ENCODE measurements around the gene RAE1. TPM values are rescaled to one million over a fixed set of nuclear protein-coding genes. Genes with fewer than 3 reads are reported as not detected.

The RAE1 gene, protein sequence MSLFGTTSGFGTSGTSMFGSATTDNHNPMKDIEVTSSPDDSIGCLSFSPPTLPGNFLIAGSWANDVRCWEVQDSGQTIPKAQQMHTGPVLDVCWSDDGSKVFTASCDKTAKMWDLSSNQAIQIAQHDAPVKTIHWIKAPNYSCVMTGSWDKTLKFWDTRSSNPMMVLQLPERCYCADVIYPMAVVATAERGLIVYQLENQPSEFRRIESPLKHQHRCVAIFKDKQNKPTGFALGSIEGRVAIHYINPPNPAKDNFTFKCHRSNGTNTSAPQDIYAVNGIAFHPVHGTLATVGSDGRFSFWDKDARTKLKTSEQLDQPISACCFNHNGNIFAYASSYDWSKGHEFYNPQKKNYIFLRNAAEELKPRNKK
- 25.3 and 46.7 TPM in 2 replicates for total RNA-seq

DNA sequence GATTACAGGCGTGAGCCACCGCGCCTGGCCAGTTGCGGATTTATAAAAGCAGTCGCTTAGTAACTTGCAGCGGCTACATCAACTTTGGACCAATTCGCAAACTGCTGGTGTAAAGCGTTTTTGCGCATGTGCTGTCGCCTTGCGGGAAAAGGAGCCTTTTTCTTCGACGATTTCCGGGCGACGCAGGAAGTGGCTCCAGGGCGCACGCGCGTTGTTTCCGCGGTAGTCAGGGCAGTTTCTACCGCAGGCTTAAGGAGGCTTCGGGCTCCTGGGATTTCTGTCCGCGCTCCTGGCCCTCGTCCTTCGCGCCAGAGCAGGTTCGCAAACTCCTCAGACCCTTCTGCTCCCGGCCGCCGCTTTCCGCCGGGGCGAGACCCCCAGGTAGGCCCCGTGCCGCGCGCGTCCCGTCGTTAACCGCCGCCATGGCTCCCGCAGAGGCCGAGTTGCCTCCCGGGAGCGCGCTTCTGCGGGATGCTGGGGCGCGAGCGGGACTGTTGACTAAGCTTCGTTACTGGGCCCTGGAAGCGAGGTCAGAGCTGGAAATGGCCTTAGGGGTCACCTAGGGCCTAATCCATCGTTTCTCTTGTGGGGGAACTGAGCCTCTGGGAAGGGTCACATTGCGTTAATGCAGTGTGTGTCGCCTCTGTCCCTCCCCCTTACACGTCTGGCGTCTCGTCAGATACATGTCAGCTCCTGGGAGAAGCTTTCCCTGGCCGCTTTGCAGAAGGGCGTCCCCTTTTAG, at the start of gene RAE1:
Gene RAE1 (plus strand): TSS at position 214 of the 742 bp plus-strand sequence. CDS start 2,784 bp downstream, outside the sequence.

DNA sequence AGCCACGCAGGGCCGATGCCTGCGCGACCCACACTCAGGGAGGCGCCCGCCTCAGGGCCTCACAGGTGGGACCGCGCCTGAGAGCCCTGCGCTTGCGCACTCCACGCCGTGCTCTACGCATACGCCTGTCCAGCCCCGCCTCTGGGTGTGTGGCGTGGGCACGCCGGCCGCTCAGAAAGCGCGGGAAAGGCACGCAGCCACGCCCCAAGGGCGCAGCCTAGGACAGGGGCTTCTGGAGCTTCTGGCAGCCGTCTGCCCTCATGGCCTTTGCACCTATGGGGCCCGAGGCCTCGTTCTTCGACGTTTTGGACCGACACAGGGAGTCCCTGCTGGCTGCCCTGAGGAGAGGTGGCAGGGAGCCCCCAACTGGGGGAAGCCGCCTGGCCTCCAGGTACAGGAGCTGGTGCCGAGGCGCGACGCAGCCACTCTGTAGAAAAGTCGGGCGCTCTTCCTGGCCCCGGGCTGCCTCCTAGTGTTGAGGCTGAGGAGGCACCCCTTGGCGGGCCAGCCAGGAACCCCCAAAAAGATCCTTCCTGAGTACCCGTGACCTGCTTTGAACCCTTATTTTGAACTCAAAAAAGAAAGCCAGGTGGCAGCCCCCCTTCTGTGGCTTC, 21.3 kb upstream of the RAE1 start, which contains the start of gene SPO11:
Gene SPO11 (plus strand): TSS at position 196 of the 614 bp plus-strand sequence. CDS start 65 bp downstream, at position 261.

GRCh38 chr20:57390604-57391438, 39.8 kb downstream of the RAE1 start, which contains the start of gene RBM38:
RBM38 (plus strand) TSS chr20:57391396; CDS start chr20:57391582, 186 bp downstream.

Other genes with a start within 250 kb of the RAE1 start
- not detected in 2 replicates for gene BMP7, start 84.6 kb upstream of the RAE1 start, total RNA-seq
- gene SPO11, start 21.5 kb upstream of the RAE1 start, total RNA-seq = not detected in 2 replicates
- gene RBM38, start 40.1 kb downstream of the RAE1 start, total RNA-seq = 5.8 and 17.7 TPM in 2 replicates
- not detected in 2 replicates for gene CTCFL, start 173.9 kb downstream of the RAE1 start, total RNA-seq
- gene PCK1, start 209.9 kb downstream of the RAE1 start, total RNA-seq = not detected in 2 replicates

Measured in hair follicular keratinocyte (primary cell).